Natural killer cell treated with Interleukin-12 subunit alpha and Interleukin-12 subunit beta and Interleukin-15 and Interleukin-18, amount 100 ng/mL, for 72 hours (primary cell): ENCODE data around the gene RNF213. TPM values are rescaled to one million over a fixed set of nuclear protein-coding genes. Genes with fewer than 3 reads are reported as not detected.

Source experiments
- ATAC-seq, 2 donors: fragments of 150-1000 bp; cut with Tn5 transposase in 1 of 2; sonication (Bioruptor Pico), chemical (Tn5 transposase) in 1 of 2; 2 replicates each; pipeline ENCODE4 v1.10.0; 2021
- DNase-seq: peaks from one replicate; pipeline ENCODE4 v3.0.0; 2022; ENCODE audit warnings: low spot score
- H3K27ac Mint-ChIP-seq, 2 donors: 1 replicate in 1 of 2; 2 replicates in 1 of 2; pipeline ENCODE4 v1.8.0; 2022; ENCODE audit warnings: mixed read lengths in 2 of 2, mild to moderate bottlenecking in 1 of 2, moderate library complexity in 1 of 2
- H3K27me3 Mint-ChIP-seq, 2 donors: 1 replicate in 1 of 2; 2 replicates in 1 of 2; pipeline ENCODE4 v1.8.0; 2022; ENCODE audit warnings: mixed read lengths in 2 of 2
- H3K36me3 Mint-ChIP-seq: one replicate; pipeline ENCODE4 v1.8.0; 2022; ENCODE audit warnings: mixed read lengths
- H3K4me1 Mint-ChIP-seq, 2 donors: 1 replicate in 1 of 2; 2 replicates in 1 of 2; pipeline ENCODE4 v1.8.0; 2022; ENCODE audit warnings: low read depth in 2 of 2, mixed read lengths in 2 of 2, mild to moderate bottlenecking in 1 of 2
- H3K4me3 Mint-ChIP-seq: one replicate; pipeline ENCODE4 v1.8.0; 2022; ENCODE audit warnings: mixed read lengths
- H3K9me3 Mint-ChIP-seq: 2 replicates; pipeline ENCODE4 v1.8.0; 2022; ENCODE audit warnings: mixed read lengths
- total RNA-seq, 2 donors: library from RNA; stranded (reverse); gene quantifications; one replicate each; pipeline ENCODE4 v1.2.3, GENCODE V29; 2022

The RNF213 gene
- total RNA-seq, 2 donors from 2014 or later: 1,259 to 2,425 TPM

- Mint-ChIP-seq H3K9me3 (no peaks in the 10 kb centered on the region), H3K27ac (peak overlapping the region; percentile 13 to 61), H3K36me3 (peaks cover 5% of the 10 kb centered on the region), H3K4me1 (peaks cover 18 to 29% of the 10 kb centered on the region in 2 donors), H3K27me3 (peaks cover 6 to 7% of the 10 kb centered on the region in 2 donors), H3K4me3 (peak overlapping the region; percentile 87)
- no peak for ATAC-seq
- no peak for DNase-seq
Measured at GRCh38 chr17:80415626-80416137, 155.0 kb downstream of the RNF213 start.

GRCh38 chr17:80416260-80416939 lies 155.7 kb downstream of the RNF213 start:
- H3K27ac Mint-ChIP-seq: peak overlapping the region in 1 of 2 donors; percentile 13
- ATAC-seq (no peak), DNase-seq (no peak)
- H3K9me3 Mint-ChIP-seq: no peaks in the 10 kb centered on the region
- peaks cover 18 to 29% of the 10 kb centered on the region in 2 donors for H3K4me1 Mint-ChIP-seq
- H3K4me3 Mint-ChIP-seq: peak overlapping the region; percentile 87
- peaks cover 5% of the 10 kb centered on the region for H3K36me3 Mint-ChIP-seq
- H3K27me3 Mint-ChIP-seq: peaks cover 6 to 7% of the 10 kb centered on the region in 2 donors

- peak overlapping the region; percentile 87 for H3K4me3 Mint-ChIP-seq
- H3K4me1 Mint-ChIP-seq: peaks cover 18 to 29% of the 10 kb centered on the region in 2 donors
- H3K36me3 Mint-ChIP-seq: peaks cover 5% of the 10 kb centered on the region
- peak overlapping the region in 1 of 2 donors; percentile 13 for H3K27ac Mint-ChIP-seq
- H3K27me3 Mint-ChIP-seq: peaks cover 6 to 7% of the 10 kb centered on the region in 2 donors
- no peak for ATAC-seq
- DNase-seq: no peak
- no peaks in the 10 kb centered on the region for H3K9me3 Mint-ChIP-seq
Measured at GRCh38 chr17:80416940-80417293, 156.3 kb downstream of the RNF213 start.

GRCh38 chr17:80418589-80418988 lies 157.9 kb downstream of the RNF213 start:
- peak overlapping the region in 1 of 2 donors; percentile 13 for H3K27ac Mint-ChIP-seq
- DNase-seq: no peak
- H3K27me3 Mint-ChIP-seq: peaks cover 5 to 7% of the 10 kb centered on the region in 2 donors
- no peaks in the 10 kb centered on the region for H3K9me3 Mint-ChIP-seq
- no peak for ATAC-seq
- H3K4me1 Mint-ChIP-seq: peaks cover 18 to 29% of the 10 kb centered on the region in 2 donors
- no peak overlapping the region for H3K4me3 Mint-ChIP-seq
- peaks cover 5% of the 10 kb centered on the region for H3K36me3 Mint-ChIP-seq

- Mint-ChIP-seq H3K9me3 (no peaks in the 10 kb centered on the region), H3K27me3 (peaks cover under 1 to 2% of the 10 kb centered on the region in 2 donors), H3K4me3 (no peak overlapping the region), H3K27ac (no peak overlapping the region), H3K36me3 (peaks cover 5% of the 10 kb centered on the region), H3K4me1 (peaks cover 19 to 25% of the 10 kb centered on the region in 2 donors)
- ATAC-seq (no peak), DNase-seq (no peak)
Measured at GRCh38 chr17:80419255-80419654, 158.6 kb downstream of the RNF213 start.

- DNase-seq (no peak), ATAC-seq (no peak)
- Mint-ChIP-seq H3K4me1 (peaks cover 12 to 17% of the 10 kb centered on the region in 2 donors), H3K27me3 (no peaks in the 10 kb centered on the region), H3K27ac (no peak overlapping the region), H3K36me3 (peaks cover 5% of the 10 kb centered on the region), H3K9me3 (no peaks in the 10 kb centered on the region), H3K4me3 (no peak overlapping the region)
Measured at GRCh38 chr17:80421381-80422090, 160.9 kb downstream of the RNF213 start.

GRCh38 chr17:80422276-80422675 lies 161.6 kb downstream of the RNF213 start:
- no peak overlapping the region for H3K27ac Mint-ChIP-seq

GRCh38 chr17:80422981-80423380 lies 162.3 kb downstream of the RNF213 start:
- peaks cover 5% of the 10 kb centered on the region for H3K36me3 Mint-ChIP-seq
- no peaks in the 10 kb centered on the region for H3K9me3 Mint-ChIP-seq
- ATAC-seq (no peak), DNase-seq (no peak)
- peaks cover 9 to 10% of the 10 kb centered on the region in 2 donors for H3K4me1 Mint-ChIP-seq
- H3K4me3 Mint-ChIP-seq: no peak overlapping the region
- H3K27me3 Mint-ChIP-seq: no peaks in the 10 kb centered on the region
- H3K27ac Mint-ChIP-seq: no peak overlapping the region

More at GRCh38 chr17:80422276-80422675, 161.6 kb downstream of the RNF213 start:
- Mint-ChIP-seq H3K4me3 (no peak overlapping the region), H3K4me1 (peaks cover 10% of the 10 kb centered on the region in 2 donors), H3K9me3 (no peaks in the 10 kb centered on the region), H3K27me3 (no peaks in the 10 kb centered on the region), H3K36me3 (peaks cover 5% of the 10 kb centered on the region)
- DNase-seq (no peak), ATAC-seq (no peak)

GRCh38 chr17:80423536-80424225 lies 163.0 kb downstream of the RNF213 start:
- no peak for DNase-seq
- no peak overlapping the region for H3K4me3 Mint-ChIP-seq
- peaks cover 9 to 10% of the 10 kb centered on the region in 2 donors for H3K4me1 Mint-ChIP-seq
- no peaks in the 10 kb centered on the region for H3K27me3 Mint-ChIP-seq
- H3K27ac Mint-ChIP-seq: no peak overlapping the region
- H3K9me3 Mint-ChIP-seq: no peaks in the 10 kb centered on the region
- H3K36me3 Mint-ChIP-seq: peaks cover 5% of the 10 kb centered on the region
- no peak for ATAC-seq

GRCh38 chr17:80424261-80424660 lies 163.6 kb downstream of the RNF213 start:
- Mint-ChIP-seq H3K4me3 (no peak overlapping the region), H3K27ac (no peak overlapping the region), H3K4me1 (peaks cover 9 to 10% of the 10 kb centered on the region in 2 donors), H3K9me3 (no peaks in the 10 kb centered on the region), H3K27me3 (no peaks in the 10 kb centered on the region), H3K36me3 (peaks cover 5% of the 10 kb centered on the region)
- DNase-seq (no peak), ATAC-seq (no peak)

GRCh38 chr17:80424878-80425765 lies 164.5 kb downstream of the RNF213 start:
- no peaks in the 10 kb centered on the region for H3K27me3 Mint-ChIP-seq
- no peaks in the 10 kb centered on the region for H3K36me3 Mint-ChIP-seq
- no peaks in the 10 kb centered on the region for H3K9me3 Mint-ChIP-seq
- no peak for DNase-seq
- no peak overlapping the region for H3K27ac Mint-ChIP-seq
- ATAC-seq: no peak
- H3K4me1 Mint-ChIP-seq: peaks cover 2 to 9% of the 10 kb centered on the region in 2 donors
- no peak overlapping the region for H3K4me3 Mint-ChIP-seq

- peak overlapping the region in 1 of 2 donors; percentile 71 for H3K27ac Mint-ChIP-seq
- H3K4me3 Mint-ChIP-seq: no peak overlapping the region
- no peaks in the 10 kb centered on the region for H3K27me3 Mint-ChIP-seq
- peaks cover 0 to 9% of the 10 kb centered on the region in 2 donors for H3K4me1 Mint-ChIP-seq
- DNase-seq (no peak), ATAC-seq (no peak)
- no peaks in the 10 kb centered on the region for H3K9me3 Mint-ChIP-seq
- no peaks in the 10 kb centered on the region for H3K36me3 Mint-ChIP-seq
Measured at GRCh38 chr17:80425835-80426426, 165.3 kb downstream of the RNF213 start.
